ENCODE measurements around the gene ADGRG4.

DNA sequence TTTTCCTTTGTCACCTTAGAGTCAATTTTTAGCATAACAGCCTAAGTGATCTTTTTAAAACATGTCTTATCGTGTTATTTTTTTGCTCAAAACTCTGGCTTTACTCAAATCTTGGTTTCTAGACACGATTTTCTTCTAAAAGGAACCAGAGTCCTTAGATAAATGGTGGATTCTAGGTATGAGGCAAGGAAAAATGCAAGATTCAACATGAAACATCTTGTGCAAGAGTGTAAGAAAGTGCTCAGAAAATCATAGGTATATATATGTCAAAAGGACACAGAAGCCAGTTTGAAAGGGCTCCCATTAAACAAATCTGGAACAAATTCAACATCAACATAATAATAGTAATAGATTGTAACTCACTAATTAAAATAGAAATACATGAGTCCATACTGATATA is 8.1 kb upstream of the ADGRG4 start:
- TF ChIP-seq, protein P1, sequence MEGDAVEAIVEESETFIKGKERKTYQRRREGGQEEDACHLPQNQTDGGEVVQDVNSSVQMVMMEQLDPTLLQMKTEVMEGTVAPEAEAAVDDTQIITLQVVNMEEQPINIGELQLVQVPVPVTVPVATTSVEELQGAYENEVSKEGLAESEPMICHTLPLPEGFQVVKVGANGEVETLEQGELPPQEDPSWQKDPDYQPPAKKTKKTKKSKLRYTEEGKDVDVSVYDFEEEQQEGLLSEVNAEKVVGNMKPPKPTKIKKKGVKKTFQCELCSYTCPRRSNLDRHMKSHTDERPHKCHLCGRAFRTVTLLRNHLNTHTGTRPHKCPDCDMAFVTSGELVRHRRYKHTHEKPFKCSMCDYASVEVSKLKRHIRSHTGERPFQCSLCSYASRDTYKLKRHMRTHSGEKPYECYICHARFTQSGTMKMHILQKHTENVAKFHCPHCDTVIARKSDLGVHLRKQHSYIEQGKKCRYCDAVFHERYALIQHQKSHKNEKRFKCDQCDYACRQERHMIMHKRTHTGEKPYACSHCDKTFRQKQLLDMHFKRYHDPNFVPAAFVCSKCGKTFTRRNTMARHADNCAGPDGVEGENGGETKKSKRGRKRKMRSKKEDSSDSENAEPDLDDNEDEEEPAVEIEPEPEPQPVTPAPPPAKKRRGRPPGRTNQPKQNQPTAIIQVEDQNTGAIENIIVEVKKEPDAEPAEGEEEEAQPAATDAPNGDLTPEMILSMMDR (IDR thresholded peaks at IDR 0.05), result no peak
- TF ChIP-seq POLR2A (IDR thresholded peaks at IDR 0.05; ENCODE audit: low read length), result no peak
- TF ChIP-seq JUN (IDR thresholded peaks at IDR 0.05), result no peak
- TF ChIP-seq RCOR1 (IDR thresholded peaks at IDR 0.05; ENCODE audit: low read depth, low read length), result no peak
- no peak for TF ChIP-seq MAZ (IDR thresholded peaks at IDR 0.05; ENCODE audit: borderline replicate concordance, low read depth, low read length)
- TF ChIP-seq NR3C1 (IDR thresholded peaks at IDR 0.05), result no peak
- TF ChIP-seq MAX (IDR thresholded peaks at IDR 0.05), result no peak
- TF ChIP-seq CEBPB (IDR thresholded peaks at IDR 0.05), result no peak
- TF ChIP-seq, protein P2, sequence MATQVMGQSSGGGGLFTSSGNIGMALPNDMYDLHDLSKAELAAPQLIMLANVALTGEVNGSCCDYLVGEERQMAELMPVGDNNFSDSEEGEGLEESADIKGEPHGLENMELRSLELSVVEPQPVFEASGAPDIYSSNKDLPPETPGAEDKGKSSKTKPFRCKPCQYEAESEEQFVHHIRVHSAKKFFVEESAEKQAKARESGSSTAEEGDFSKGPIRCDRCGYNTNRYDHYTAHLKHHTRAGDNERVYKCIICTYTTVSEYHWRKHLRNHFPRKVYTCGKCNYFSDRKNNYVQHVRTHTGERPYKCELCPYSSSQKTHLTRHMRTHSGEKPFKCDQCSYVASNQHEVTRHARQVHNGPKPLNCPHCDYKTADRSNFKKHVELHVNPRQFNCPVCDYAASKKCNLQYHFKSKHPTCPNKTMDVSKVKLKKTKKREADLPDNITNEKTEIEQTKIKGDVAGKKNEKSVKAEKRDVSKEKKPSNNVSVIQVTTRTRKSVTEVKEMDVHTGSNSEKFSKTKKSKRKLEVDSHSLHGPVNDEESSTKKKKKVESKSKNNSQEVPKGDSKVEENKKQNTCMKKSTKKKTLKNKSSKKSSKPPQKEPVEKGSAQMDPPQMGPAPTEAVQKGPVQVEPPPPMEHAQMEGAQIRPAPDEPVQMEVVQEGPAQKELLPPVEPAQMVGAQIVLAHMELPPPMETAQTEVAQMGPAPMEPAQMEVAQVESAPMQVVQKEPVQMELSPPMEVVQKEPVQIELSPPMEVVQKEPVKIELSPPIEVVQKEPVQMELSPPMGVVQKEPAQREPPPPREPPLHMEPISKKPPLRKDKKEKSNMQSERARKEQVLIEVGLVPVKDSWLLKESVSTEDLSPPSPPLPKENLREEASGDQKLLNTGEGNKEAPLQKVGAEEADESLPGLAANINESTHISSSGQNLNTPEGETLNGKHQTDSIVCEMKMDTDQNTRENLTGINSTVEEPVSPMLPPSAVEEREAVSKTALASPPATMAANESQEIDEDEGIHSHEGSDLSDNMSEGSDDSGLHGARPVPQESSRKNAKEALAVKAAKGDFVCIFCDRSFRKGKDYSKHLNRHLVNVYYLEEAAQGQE (IDR thresholded peaks at IDR 0.05), result no peak
